AML-193 (cell line): ENCODE data around the gene MAP1LC3B.
A peak's percentile ranks its signal among the peaks of the same experiment; 100 is the strongest.

Experiments used
- DNase-seq, 2 experiments: peaks; one replicate each; lab custom pipeline; 2025; lab: John Stamatoyannopoulos, UW

The MAP1LC3B gene

DNA sequence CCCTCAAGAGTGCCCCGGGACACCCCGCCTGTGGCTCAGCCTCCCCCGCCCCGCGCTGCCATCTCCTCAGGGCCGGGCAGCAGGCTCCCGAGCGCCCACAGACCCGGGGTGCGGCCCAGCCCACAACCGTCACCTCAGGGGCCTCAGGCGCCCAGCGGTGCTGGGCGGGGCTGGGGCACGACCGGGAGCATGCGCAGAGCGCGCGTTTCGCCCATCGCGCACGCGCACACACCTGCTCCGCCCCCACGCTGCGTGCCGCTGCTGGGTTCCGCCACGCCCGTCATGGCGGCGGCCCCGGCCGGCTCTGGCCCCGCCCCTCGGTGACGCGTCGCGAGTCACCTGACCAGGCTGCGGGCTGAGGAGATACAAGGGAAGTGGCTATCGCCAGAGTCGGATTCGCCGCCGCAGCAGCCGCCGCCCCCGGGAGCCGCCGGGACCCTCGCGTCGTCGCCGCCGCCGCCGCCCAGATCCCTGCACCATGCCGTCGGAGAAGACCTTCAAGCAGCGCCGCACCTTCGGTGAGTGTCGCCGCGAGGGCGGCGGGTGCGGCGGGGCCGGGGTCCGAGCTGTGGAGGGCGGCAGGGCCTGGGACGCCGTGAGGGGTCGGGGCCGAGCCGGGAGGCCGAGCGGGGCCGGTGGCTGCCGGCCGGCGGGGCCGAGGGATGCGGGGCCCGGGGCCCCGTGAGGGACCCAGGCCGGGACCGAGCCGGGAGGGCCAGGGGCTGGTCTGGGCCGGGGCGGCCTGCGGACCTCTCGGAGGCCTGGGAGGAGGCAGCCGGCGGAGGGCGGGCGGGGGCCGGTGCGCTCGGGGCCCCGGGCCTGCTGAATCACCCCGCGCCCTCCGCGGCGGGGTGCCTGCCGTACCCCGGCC is at the start of gene MAP1LC3B:
Gene MAP1LC3B (plus strand): TSS at position 387 of the 871 bp plus-strand sequence. CDS start 92 bp downstream, at position 479.
- peak; percentile 84 to 88 for DNase-seq

DNA sequence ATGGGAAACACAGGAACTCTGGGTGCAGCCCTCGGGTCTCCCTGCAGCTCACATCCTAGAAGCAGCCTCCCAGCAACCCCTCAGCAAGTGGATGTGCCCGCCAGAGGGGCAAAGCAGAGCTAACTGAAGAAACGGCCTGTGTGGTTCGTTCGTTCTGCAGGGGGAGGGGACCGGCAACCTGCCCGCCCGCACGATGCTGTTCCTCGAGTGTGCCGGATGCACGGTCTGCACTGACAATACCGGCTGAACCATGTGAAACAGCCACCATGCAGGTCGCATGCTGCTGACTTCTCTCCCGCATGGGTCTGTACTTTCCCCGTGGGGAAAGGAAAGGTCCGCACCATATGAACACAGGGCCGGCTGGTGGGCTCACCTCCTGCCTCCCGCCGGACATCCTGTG is 49.6 kb upstream of the MAP1LC3B start:
- no peak for DNase-seq

DNA sequence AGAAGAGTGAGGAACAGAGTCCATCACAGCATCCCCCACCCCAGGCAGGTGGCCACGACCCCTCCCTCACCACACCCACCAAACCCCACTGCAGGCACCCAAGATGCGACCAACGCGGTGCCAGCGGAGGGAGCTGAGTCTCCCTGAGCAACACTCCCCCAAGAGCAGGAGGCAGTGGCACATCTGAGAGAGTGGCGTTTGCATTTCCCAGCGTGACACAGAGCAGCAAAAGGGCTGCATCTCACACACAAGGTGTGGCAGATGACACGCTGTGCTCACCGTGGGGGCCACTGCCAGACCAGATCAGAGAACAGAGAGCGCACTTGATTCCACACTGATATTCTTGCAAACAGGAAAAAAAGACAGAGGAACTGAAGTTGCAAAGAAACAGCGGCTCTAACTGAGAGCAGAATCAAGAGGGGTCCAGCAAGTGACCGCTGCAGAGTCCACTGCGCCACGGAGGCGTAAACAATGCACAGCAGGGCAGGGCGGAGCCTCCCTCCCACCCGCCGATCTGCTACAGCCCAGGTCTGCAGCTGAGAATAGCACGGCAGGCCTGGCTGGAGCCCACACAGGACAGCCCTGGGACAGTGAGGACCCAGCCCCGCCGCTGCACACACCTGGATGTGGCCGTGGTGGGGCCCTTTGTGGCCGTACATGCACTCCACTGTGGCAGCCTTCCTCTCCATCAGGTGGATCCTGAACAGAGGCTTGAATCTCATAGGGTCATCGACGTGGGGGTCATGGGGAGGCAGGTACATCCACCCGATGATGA is 49.0 kb upstream of the MAP1LC3B start:
- DNase-seq, result no peak

DNA sequence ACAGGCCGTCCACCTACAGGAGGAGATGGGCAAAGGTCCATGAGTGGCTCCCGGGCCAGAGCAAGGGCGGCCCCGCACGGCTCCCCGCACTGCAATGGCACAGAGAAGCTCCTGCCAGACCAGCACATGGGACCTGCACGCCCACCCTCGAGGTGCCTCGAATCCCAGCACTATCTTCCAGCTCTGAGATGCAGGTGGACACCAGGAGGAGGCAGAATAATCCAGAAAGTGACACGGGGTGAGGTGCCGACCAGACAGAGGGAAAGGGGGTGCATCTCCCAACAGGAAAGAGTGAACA is 48.4 kb upstream of the MAP1LC3B start:
- no peak for DNase-seq

DNA sequence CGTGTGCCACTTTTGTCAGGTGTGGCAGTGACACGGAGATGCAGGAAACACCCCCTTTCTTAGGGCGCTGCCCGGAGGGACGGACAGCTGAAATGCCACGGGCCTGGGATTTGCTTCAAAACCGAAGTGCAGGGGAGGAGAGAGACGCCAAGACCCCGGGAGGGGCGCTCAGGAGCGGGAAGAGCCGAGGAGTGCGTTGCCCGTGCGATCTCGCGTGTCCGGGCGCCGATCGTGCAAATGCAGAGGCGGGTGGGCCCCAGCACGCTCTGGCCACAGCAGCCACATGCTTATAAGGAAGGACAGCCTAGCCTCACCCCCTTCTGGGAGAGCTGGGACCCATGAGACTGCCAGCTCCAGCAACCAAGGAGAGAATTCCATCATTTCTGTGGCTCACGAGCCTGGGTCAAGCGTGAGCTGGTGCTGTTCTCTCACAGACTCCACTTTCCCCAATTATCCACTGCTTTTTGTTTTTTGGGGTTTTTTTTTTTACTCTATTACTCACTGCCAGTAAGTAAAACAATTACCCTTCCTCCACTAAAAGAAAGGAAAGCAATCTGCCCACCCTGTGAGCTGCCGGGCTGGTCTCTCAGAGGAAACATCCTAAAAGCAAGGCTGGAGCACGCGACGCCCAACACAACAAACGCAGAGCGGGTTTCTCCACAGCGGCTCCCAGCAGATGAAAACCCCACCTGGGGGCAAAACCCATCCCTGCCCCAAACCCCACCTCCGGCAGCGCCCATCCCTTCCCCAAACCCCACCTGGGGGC is 47.8 kb upstream of the MAP1LC3B start:
- DNase-seq, result no peak

- no peak for DNase-seq
Observed at GRCh38 chr16:87344931-87345631, 47.1 kb upstream of the MAP1LC3B start.

- DNase-seq, result no peak
Observed at GRCh38 chr16:87345726-87346424, 46.3 kb upstream of the MAP1LC3B start.

DNA sequence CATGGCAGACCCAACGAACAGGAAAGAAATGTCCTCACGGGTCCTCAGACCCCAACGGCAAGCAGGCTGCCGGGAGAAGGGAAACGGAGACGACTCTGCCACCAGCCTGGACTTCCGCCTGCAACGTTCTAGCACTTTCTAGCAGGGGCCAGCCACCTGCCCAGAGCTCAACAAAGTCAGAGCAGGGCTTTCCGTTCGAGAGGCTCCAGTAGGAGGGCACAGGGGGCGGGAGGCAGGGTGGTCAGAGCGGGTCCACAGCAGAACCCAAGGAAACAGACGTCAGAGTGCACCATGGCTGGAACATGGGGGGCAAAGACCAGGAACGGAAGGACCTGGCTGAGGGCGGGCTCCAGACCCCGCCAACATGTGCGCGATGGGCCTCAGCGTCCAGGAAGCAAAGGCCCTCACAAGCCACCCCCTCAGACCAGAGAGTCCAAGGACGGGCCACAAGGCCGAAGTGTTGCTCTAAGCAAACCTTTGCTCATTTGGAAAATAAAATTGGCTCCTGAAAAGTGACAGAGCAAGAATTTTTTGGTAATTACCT is 45.5 kb upstream of the MAP1LC3B start:
- no peak for DNase-seq

DNA sequence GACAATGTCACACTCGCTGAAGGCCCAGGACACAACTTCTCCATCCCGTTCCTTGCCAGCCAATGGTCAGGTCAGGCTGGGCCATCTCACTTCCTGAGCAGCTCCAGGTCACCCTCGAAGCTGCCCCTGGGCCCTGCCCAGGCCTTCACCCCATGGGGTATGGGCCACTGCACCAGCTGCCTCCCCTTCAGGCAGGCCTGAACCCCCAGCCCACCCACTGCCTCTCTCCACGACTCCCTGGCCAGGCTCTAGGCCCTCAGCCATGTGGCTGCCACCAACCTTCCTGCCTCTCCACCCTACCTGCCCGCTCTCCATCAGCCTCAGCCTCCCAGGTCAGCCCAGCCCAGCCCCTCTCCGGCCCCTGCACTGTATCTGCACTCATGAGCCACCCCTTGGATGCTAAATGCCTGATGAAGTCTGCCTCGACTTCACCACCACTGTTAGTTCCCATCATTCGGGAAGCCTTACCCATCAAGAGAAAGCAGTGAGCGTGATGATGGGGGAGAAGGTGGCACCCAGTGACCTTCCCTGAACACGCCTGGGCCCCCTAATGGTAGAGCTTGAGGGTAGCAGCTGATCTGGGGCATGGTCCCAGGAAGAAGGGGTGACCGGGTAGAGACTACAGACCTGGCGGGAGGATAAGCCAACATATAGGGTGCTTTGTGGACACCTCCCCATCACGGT is 44.1 kb upstream of the MAP1LC3B start:
- no peak for DNase-seq

DNA sequence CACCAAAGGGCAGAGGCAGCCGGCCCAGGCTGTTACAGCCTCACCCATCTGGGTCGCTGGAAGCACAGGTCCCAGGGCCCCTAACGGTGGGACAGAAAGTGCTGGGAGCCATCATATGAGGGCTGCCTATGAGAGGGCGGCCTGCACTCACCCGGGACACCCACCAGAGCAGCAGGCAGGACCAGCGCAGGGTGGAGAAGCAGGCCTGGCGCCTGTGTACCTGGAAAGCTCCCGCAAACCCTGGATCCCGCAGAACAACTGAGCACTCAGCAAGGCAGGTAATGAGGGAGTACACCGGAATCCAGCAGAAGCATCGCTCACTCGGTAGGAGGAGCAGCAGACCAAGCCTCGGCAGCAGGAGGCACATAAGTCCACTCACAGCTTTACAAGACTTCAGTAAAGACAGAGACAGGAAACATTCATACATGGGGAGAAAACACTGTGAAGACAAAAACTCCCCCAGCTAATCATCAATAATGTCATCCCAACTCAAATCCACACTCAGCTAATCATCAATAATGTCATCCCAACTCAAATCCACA is 43.4 kb upstream of the MAP1LC3B start:
- DNase-seq, result no peak

DNA sequence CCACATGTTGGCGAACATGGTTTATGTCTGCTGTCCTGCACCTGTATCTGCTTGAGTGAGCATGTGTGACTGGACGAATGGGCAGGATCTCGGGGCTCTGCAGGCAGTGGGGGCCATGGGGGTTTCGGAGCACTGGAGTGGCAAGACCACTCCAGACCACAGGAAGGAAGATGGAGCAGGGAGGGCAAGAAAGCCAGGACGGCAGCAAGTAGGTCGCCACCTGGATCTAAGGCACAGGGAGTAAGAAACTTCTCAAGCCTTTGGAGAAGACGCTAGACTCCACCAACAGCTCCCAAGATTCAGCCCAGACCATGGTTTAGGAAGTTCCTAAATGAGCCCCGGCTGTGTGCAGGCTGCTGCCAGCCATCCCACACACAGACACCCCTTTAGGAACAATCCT is 42.1 kb upstream of the MAP1LC3B start:
- DNase-seq, result no peak

GRCh38 chr16:87350681-87351319 is 41.3 kb upstream of the MAP1LC3B start:
- no peak for DNase-seq

GRCh38 chr16:87351320-87351698 is 40.8 kb upstream of the MAP1LC3B start:
- no peak for DNase-seq

DNA sequence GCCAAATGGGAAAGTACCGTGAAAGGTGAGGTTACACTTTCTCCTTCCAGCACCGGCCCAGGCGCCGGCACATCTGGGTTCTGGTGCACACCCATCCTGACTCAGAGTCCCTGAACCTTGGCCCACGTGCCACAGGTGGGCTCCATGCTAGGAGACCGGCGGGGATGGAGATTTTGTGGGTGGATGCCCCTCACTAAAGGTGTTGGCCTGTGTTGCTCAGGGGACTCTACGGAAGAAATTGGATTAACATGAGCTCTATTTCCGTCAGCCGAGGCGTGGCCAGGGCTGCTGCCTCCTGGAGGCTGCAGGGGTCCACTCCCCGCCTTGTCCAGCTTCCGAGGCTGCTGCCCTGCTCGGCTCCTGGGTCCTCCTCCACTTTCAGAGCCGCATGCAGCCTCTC is 39.3 kb upstream of the MAP1LC3B start:
- no peak for DNase-seq

DNA sequence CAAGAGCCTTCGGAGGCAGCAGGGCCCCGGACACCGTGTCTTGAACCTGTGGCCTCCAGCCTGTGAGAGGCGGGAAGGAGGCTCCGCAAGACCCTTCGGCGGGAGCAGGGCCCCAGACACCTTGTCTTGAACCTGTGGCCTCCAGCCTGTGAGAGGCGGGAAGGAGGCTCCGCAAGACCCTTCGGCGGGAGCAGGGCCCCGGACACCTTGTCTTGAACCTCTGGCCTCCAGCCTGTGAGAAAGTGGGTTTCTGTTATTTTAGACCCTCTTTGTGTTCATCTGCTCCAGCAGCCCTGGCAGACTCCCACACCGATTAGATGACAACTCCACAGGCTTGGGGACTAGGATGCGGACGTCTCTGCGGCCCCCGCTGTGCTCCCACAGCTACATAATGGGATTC is 38.5 kb upstream of the MAP1LC3B start:
- no peak for DNase-seq

- DNase-seq, result no peak
Observed at GRCh38 chr16:87356491-87356853, 35.7 kb upstream of the MAP1LC3B start.

GRCh38 chr16:87358250-87358649 is 33.9 kb upstream of the MAP1LC3B start:
- DNase-seq, result no peak

GRCh38 chr16:87358696-87359095 is 33.4 kb upstream of the MAP1LC3B start:
- no peak for DNase-seq

DNA sequence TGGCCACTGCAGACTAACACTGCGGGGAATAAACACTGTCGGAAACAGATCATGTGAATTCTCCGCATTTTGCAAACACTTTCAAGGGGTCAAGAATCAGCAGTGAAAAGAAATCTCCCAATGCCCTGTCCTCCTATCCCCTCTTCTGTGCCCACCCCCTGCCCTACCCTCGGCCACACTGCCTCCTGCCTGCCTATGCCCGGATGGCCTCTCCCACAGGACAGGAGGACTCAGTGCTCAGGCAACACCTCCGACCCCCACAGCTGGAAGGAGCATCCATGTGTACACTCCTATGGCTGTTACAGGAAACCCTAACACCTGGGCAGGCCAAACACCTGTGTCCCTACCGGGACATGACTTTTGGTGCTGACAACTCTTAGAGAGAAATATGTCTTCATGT is 33.0 kb upstream of the MAP1LC3B start:
- DNase-seq, result no peak
